ENCODE results near the gene WDFY3. TPM values are rescaled to one million over a fixed set of nuclear protein-coding genes. Genes with fewer than 3 reads are reported as not detected.

The WDFY3 gene
- polyA plus RNA-seq, 1 donor (not counting 4 experiments of a cell fraction or from before 2014, with no cell fraction given), result 28.5 TPM

- no peak overlapping the region for H3K4me3 ChIP-seq (ENCODE audit: control insufficient read depth in 2 of 3, extremely low read depth in 1 of 3, insufficient read depth in 2 of 3, low read depth in 1 of 3, low read length in 3 of 3)
- no peak overlapping the region for H3K9ac ChIP-seq (ENCODE audit: control insufficient read depth, extremely low read depth, insufficient read depth, low read length)
- H3K4me2 ChIP-seq (ENCODE audit: control insufficient read depth, extremely low read depth, insufficient read depth, low read depth, low read length), result no peak overlapping the region
- H3K9me1 ChIP-seq (ENCODE audit: control insufficient read depth, extremely low read depth, insufficient read depth, low read length), result no peaks in the 10 kb centered on the region
- H3K4me1 ChIP-seq (ENCODE audit: control insufficient read depth, extremely low read depth, insufficient read depth, low read length), result no peaks in the 10 kb centered on the region
- H3K9me3 ChIP-seq (ENCODE audit: control insufficient read depth, low read depth, low read length), result no peaks in the 10 kb centered on the region
- H2AFZ ChIP-seq (ENCODE audit: control insufficient read depth, low read length), result no peak overlapping the region
- peaks cover 3% of the 10 kb centered on the region for H3K79me2 ChIP-seq (ENCODE audit: control insufficient read depth, insufficient read depth, low read length)
- H3K27ac ChIP-seq (ENCODE audit: control insufficient read depth, insufficient read depth, low read length), result no peak overlapping the region
- H3K27me3 ChIP-seq (ENCODE audit: control insufficient read depth, extremely low read depth, insufficient read depth, low read length), result no peaks in the 10 kb centered on the region
- H4K20me1 ChIP-seq (ENCODE audit: control insufficient read depth, extremely low read depth, insufficient read depth, low read length), result no peaks in the 10 kb centered on the region
- H3K36me3 ChIP-seq (ENCODE audit: control insufficient read depth in 2 of 2, extremely low read depth in 1 of 2, insufficient read depth in 2 of 2, low read length in 2 of 2), result peaks cover 0 to 5% of the 10 kb centered on the region in 2 experiments
- FAIRE-seq (no peak), DNase-seq (ENCODE audit: low read depth, low spot score) (no peak)
- TF ChIP-seq, protein P1, sequence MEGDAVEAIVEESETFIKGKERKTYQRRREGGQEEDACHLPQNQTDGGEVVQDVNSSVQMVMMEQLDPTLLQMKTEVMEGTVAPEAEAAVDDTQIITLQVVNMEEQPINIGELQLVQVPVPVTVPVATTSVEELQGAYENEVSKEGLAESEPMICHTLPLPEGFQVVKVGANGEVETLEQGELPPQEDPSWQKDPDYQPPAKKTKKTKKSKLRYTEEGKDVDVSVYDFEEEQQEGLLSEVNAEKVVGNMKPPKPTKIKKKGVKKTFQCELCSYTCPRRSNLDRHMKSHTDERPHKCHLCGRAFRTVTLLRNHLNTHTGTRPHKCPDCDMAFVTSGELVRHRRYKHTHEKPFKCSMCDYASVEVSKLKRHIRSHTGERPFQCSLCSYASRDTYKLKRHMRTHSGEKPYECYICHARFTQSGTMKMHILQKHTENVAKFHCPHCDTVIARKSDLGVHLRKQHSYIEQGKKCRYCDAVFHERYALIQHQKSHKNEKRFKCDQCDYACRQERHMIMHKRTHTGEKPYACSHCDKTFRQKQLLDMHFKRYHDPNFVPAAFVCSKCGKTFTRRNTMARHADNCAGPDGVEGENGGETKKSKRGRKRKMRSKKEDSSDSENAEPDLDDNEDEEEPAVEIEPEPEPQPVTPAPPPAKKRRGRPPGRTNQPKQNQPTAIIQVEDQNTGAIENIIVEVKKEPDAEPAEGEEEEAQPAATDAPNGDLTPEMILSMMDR (optimal IDR thresholded peaks at IDR 0.05 in 1 of 3, IDR thresholded peaks at IDR 0.05 in 1 of 3, conservative IDR thresholded peaks at IDR 0.05 in 1 of 3; ENCODE audit: extremely low read depth in 1 of 3, insufficient read depth in 2 of 3, low read length in 3 of 3), result no peak
- no peak for TF ChIP-seq EZH2 (IDR thresholded peaks at IDR 0.05; ENCODE audit: low read length)
- dilution Hi-C loops (cut with MboI; ENCODE audit: extremely low pct_ligation_motif_present, low sequenced_read_pairs), result no loop called here
Observed at GRCh38 chr4:84894621-84895020, 71.9 kb downstream of the WDFY3 start.

DNA sequence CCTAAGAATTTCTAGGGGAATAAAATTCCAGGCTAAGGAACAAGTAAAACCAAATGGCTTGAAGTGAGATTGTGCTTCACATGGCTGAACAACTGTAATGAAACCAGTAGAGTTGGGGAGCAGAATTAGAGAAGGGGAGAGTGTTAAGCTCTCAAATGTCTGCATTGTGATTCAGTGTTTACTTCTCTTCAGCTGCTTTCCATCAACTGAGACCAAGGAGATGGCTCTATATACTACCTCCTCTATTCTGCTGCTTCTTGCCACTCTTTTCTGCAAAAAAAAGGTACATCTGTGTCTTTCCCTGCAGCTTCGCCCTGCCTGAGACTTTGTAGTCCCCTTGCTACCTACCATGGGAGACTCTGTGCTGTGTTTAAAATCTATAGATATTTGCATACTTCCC is 73.5 kb downstream of the WDFY3 start:
- dilution Hi-C loops (cut with MboI; ENCODE audit: extremely low pct_ligation_motif_present, low sequenced_read_pairs), result no loop called here

More for the DNA sequence above, 73.5 kb downstream of the WDFY3 start:
- Histone ChIP-seq H3K36me3 (ENCODE audit: control insufficient read depth in 2 of 2, extremely low read depth in 1 of 2, insufficient read depth in 2 of 2, low read length in 2 of 2) (peaks cover 0 to 5% of the 10 kb centered on the region in 2 experiments), H3K27me3 (ENCODE audit: control insufficient read depth, extremely low read depth, insufficient read depth, low read length) (no peaks in the 10 kb centered on the region), H3K9me1 (ENCODE audit: control insufficient read depth, extremely low read depth, insufficient read depth, low read length) (no peaks in the 10 kb centered on the region), H3K4me1 (ENCODE audit: control insufficient read depth, extremely low read depth, insufficient read depth, low read length) (no peaks in the 10 kb centered on the region), H3K27ac (ENCODE audit: control insufficient read depth, insufficient read depth, low read length) (no peak overlapping the region), H3K9ac (ENCODE audit: control insufficient read depth, extremely low read depth, insufficient read depth, low read length) (no peak overlapping the region), H4K20me1 (ENCODE audit: control insufficient read depth, extremely low read depth, insufficient read depth, low read length) (no peaks in the 10 kb centered on the region), H2AFZ (ENCODE audit: control insufficient read depth, low read length) (no peak overlapping the region), H3K9me3 (ENCODE audit: control insufficient read depth, low read depth, low read length) (no peaks in the 10 kb centered on the region), H3K4me3 (ENCODE audit: control insufficient read depth in 2 of 3, extremely low read depth in 1 of 3, insufficient read depth in 2 of 3, low read depth in 1 of 3, low read length in 3 of 3) (no peak overlapping the region), H3K79me2 (ENCODE audit: control insufficient read depth, insufficient read depth, low read length) (peaks cover 3% of the 10 kb centered on the region), H3K4me2 (ENCODE audit: control insufficient read depth, extremely low read depth, insufficient read depth, low read depth, low read length) (no peak overlapping the region)
- DNase-seq (ENCODE audit: low read depth, low spot score) (no peak), FAIRE-seq (no peak)
- no peak for TF ChIP-seq EZH2 (IDR thresholded peaks at IDR 0.05; ENCODE audit: low read length)
- TF ChIP-seq, protein P1 (optimal IDR thresholded peaks at IDR 0.05 in 1 of 3, IDR thresholded peaks at IDR 0.05 in 1 of 3, conservative IDR thresholded peaks at IDR 0.05 in 1 of 3; ENCODE audit: extremely low read depth in 1 of 3, insufficient read depth in 2 of 3, low read length in 3 of 3), result no peak
